GM12801 (cell line): ENCODE results near the gene BRAP.

Experiments used
- CTCF ChIP-seq: IDR thresholded peaks from one replicate; pipeline ENCODE4 v1.5.1; 2011; ENCODE audit warnings: control low read depth; ENCODE audit not compliant: insufficient read length; ENCODE audit errors: extremely low read depth

The BRAP gene

DNA sequence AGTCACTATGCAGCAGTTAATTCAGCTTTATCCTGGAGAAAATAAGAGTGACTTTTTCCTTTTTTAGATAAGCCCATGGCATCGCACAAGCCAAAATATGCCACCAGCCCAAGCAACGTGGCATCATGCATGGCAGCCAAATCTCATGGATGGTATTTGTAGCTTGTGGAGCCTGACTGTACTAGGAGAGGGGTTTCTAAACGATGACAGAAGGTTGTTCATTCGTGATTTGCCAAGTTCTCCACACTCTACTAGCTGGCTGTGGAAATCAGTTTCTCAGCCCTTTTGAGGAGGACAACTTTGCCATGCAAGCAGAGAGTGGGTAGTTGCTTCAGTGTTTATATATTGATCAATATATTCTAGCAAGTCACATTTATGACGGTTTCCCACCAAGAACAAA is 45.2 kb downstream of the BRAP start:
- TF ChIP-seq CTCF, result no peak

DNA sequence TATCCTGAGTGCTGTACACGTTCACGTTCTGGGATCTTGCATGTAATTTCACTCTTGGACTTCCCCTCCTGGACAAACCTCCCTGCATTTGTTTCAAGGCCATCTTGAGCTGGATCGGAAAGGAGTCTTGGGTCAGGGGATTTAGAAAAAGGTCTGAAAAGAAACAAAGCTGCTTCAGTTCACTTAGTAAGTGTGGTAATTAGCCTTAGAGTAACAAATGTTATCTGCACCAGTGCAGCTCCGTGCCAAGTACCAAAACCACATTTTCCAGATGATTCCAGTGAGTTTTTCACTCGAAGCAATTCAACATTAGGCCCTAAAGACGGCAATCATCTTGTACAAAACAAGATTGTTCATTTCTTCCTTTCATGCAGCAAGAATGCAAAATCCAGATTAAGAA is 47.2 kb downstream of the BRAP start:
- TF ChIP-seq CTCF, result no peak

GRCh38 chr12:111636209-111636945 is 49.4 kb downstream of the BRAP start:
- TF ChIP-seq CTCF, result no peak

DNA sequence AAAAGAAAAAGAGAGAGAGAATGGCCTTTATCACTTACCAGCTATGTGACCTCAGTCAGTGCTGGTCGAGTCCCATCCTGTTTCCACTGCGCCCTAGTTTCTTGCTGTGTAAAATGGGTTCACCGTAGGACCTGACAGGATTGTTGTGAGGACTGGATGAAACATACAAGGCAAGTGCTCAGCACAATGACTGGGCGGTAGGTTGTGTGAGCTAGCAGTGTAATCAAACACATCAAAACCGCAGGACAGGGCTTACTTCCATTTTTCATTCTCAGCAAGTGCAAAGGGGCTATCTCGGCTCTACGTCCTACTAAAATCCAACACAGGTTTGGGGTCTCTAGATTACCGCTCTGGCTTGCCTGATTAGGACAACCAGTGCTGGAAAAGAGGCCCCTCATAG is 50.2 kb downstream of the BRAP start:
- TF ChIP-seq CTCF, result no peak

- no peak for TF ChIP-seq CTCF
Observed at GRCh38 chr12:111628505-111629260, 57.1 kb downstream of the BRAP start.

- no peak for TF ChIP-seq CTCF
Observed at GRCh38 chr12:111626230-111626629, 59.5 kb downstream of the BRAP start.

DNA sequence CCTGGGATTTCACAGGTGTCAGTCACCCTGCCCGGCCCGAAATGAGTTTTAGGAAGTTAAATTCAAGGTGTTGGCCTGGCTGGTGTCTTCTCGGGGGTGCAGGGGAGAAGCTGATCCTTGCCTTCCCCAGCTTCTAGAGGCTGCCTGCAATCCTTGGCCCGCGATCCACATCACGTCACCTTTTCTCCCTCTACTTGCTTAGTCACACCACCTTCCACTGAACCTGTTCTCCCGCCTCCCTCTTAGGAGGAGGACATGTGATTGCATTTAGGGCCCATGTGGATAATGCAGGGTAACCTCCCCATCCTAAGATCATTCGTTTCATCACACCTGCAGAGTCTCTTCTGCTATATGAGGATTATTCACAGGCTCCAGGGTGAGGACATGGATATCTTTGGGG is 61.2 kb downstream of the BRAP start:
- TF ChIP-seq CTCF, result no peak
